Mucosa of descending colon (tissue), 3 donors: ENCODE data around the gene RABEP1. TPM values are rescaled to one million over a fixed set of nuclear protein-coding genes. Genes with fewer than 3 reads are reported as not detected.

Source experiments
- ATAC-seq: fragments of 200-7000 bp; cut with Tn5 transposase; one replicate; pipeline ENCODE4 v1.9.1; 2020; ENCODE audit warnings: mild to moderate bottlenecking, moderate library complexity
- DNase-seq, 3 donors: peaks; one replicate each; pipeline ENCODE4 v3.0.0-alpha.2; 2020
- H3K36me3 ChIP-seq: fragments of 200-600 bp; one replicate; pipeline ENCODE4 v1.8.0; 2021; ENCODE audit warnings: low read depth, mild to moderate bottlenecking
- H3K4me1 ChIP-seq: fragments of 200-600 bp; one replicate; pipeline ENCODE4 v1.8.0; 2021; ENCODE audit warnings: low read depth, mild to moderate bottlenecking
- H3K4me3 ChIP-seq: fragments of 200-600 bp; one replicate; pipeline ENCODE4 v1.8.0; 2021; ENCODE audit warnings: mild to moderate bottlenecking
- H3K9me3 ChIP-seq: fragments of 200-600 bp; one replicate; pipeline ENCODE4 v1.8.0; 2021; ENCODE audit warnings: mild to moderate bottlenecking
- CTCF ChIP-seq: fragments of 200-600 bp; IDR thresholded peaks from one replicate; pipeline ENCODE4 v1.8.0; 2022; ENCODE audit warnings: antibody characterized with exemption, mild to moderate bottlenecking
- intact Hi-C, 2 donors: fragments of 100-400 bp; cut with DNase I in 1 of 2; cut with micrococcal nuclease in 1 of 2; formaldehyde crosslinking; loops; one replicate each; pipeline versions ENCODE4 v1.11.0 to v1.11.1; 2022; cut with DNase I, micrococcal nuclease
- total RNA-seq, 3 donors: library from RNA; stranded (reverse); fragmentation: NEBNext Ultra II Directional in 2 of 3; extraction: Animal tissue kit (Norgen Biotek cat#: 25700) in 2 of 3; gene quantifications; one replicate each; pipeline versions ENCODE4 v1.2.1 to v1.2.4, GENCODE V29; 2021 to 2023
- donor health status: DM: no; HTN: no; CAD: no; lungs with moderate emphysema.
- donor health status: DM: no; HTN: no; CAD: no.
- donor health status: DM: no; HTN: yes; CAD: no.

Gene RABEP1
- total RNA-seq, 3 donors from 2014 or later, result 24.9 to 53.4 (median 30.7) TPM

- ATAC-seq (no peak), DNase-seq (no peak)
- Histone ChIP-seq H3K4me3 (no peak overlapping the region), H3K4me1 (no peaks in the 10 kb centered on the region), H3K36me3 (peaks cover 4% of the 10 kb centered on the region), H3K9me3 (no peaks in the 10 kb centered on the region)
- intact Hi-C loops, result no loop called here
- no peak for TF ChIP-seq CTCF
Measured at GRCh38 chr17:5379351-5380107, 97.4 kb downstream of the RABEP1 start.

GRCh38 chr17:5380491-5381135 is 98.5 kb downstream of the RABEP1 start:
- peak; percentile 11 for ATAC-seq
- no peak for DNase-seq
- Histone ChIP-seq H3K36me3 (peaks cover 6% of the 10 kb centered on the region), H3K9me3 (no peaks in the 10 kb centered on the region), H3K4me1 (no peaks in the 10 kb centered on the region), H3K4me3 (no peak overlapping the region)
- TF ChIP-seq CTCF, result no peak
- intact Hi-C loops, result no loop called here

GRCh38 chr17:5381542-5381941 is 99.5 kb downstream of the RABEP1 start:
- peaks cover 8% of the 10 kb centered on the region for H3K36me3 ChIP-seq
- H3K4me1 ChIP-seq, result no peaks in the 10 kb centered on the region
- ATAC-seq, result no peak

GRCh38 chr17:5391678-5392077 is 109.6 kb downstream of the RABEP1 start:
- H3K9me3 ChIP-seq, result no peaks in the 10 kb centered on the region
- peaks cover 20% of the 10 kb centered on the region for H3K36me3 ChIP-seq
- intact Hi-C loops, result no loop called here
- no peak for DNase-seq
- H3K4me3 ChIP-seq, result no peak overlapping the region
- no peak for ATAC-seq
- H3K4me1 ChIP-seq, result no peaks in the 10 kb centered on the region
- TF ChIP-seq CTCF, result no peak

More at GRCh38 chr17:5381542-5381941, 99.5 kb downstream of the RABEP1 start:
- Histone ChIP-seq H3K4me3 (no peak overlapping the region), H3K9me3 (no peaks in the 10 kb centered on the region)
- intact Hi-C loops, result no loop called here
- TF ChIP-seq CTCF, result no peak
- DNase-seq, result no peak

- intact Hi-C loops, result no loop called here
- DNase-seq (no peak), ATAC-seq (no peak)
- no peak overlapping the region for H3K4me3 ChIP-seq
- TF ChIP-seq CTCF, result no peak
- no peaks in the 10 kb centered on the region for H3K9me3 ChIP-seq
- no peaks in the 10 kb centered on the region for H3K4me1 ChIP-seq
- H3K36me3 ChIP-seq, result peaks cover 8% of the 10 kb centered on the region
Measured at GRCh38 chr17:5396612-5397011, 114.5 kb downstream of the RABEP1 start.
